IMR-90 (cell line): Measurements from ENCODE around the gene PARVG.

ENCODE experiments used
- BHLHE40 ChIP-seq: fragments of 150-350 bp; IDR thresholded peaks from 2 replicates; pipeline ENCODE4 v1.6.1; 2016; ENCODE audit warnings: mild to moderate bottlenecking, low read depth, low read length
- CEBPB ChIP-seq: IDR thresholded peaks from 2 replicates; pipeline ENCODE4 v1.6.1; 2012; ENCODE audit warnings: low read depth, low read length, improper control_type of control experiment
- CHD1 ChIP-seq: IDR thresholded peaks from 2 replicates; pipeline ENCODE4 v1.6.1; 2012; ENCODE audit warnings: low read depth, low read length, improper control_type of control experiment
- CTCF ChIP-seq: conservative IDR thresholded peaks from 2 replicates; pipeline ENCODE4 v1.5.1; 2012; ENCODE audit warnings: mild to moderate bottlenecking, low read depth, low read length, improper control_type of control experiment
- FOS ChIP-seq: fragments of 150-350 bp; IDR thresholded peaks from 2 replicates; pipeline ENCODE4 v1.6.1; 2016; ENCODE audit warnings: low read depth, low read length
- MXI1 ChIP-seq: IDR thresholded peaks from 2 replicates; pipeline ENCODE4 v1.6.1; 2012; ENCODE audit warnings: low read depth, mild to moderate bottlenecking, low read length, moderate library complexity, borderline replicate concordance
- POLR2A ChIP-seq: IDR thresholded peaks from 2 replicates; pipeline ENCODE4 v1.6.1; 2012; ENCODE audit warnings: mild to moderate bottlenecking, low read depth, low read length
- RAD21 ChIP-seq: IDR thresholded peaks from 2 replicates; pipeline ENCODE4 v1.6.1; 2012; ENCODE audit warnings: low read length, improper control_type of control experiment
- RCOR1 ChIP-seq: IDR thresholded peaks from 2 replicates; pipeline ENCODE4 v1.6.1; 2012; ENCODE audit warnings: mild to moderate bottlenecking, low read length, improper control_type of control experiment; ENCODE audit not compliant: insufficient replicate concordance
- RFX5 ChIP-seq: IDR thresholded peaks from 2 replicates; pipeline ENCODE4 v1.8.0; 2012; ENCODE audit warnings: low read depth, mild to moderate bottlenecking, low read length, moderate library complexity
- SMC3 ChIP-seq: fragments of 150-350 bp; IDR thresholded peaks from 2 replicates; pipeline ENCODE4 v1.6.1; 2016; ENCODE audit warnings: low read depth, mild to moderate bottlenecking, antibody characterized with exemption, low read length, moderate library complexity
- USF2 ChIP-seq: fragments of 150-350 bp; IDR thresholded peaks from 2 replicates; pipeline ENCODE4 v1.6.1; 2017; ENCODE audit warnings: mild to moderate bottlenecking, antibody characterized with exemption, low read length, low read depth

GRCh38 chr22:44163536-44163935 is 17.2 kb upstream of the PARVG start:
- TF ChIP-seq CTCF (no peak), USF2 (no peak), RAD21 (no peak), POLR2A (no peak), CEBPB (no peak), RFX5 (no peak), MXI1 (no peak), CHD1 (no peak), FOS (no peak), RCOR1 (no peak), SMC3 (no peak), BHLHE40 (no peak)
